Osteoblast (primary cell): ENCODE measurements around the gene DKC1. TPM values are rescaled to one million over a fixed set of nuclear protein-coding genes. Genes with fewer than 3 reads are reported as not detected.

Experiments
- DNase-seq: peaks from one replicate; pipeline ENCODE4 v3.0.0; 2011; ENCODE audit warnings: low spot score, mixed read lengths; ENCODE audit not compliant: insufficient read length; ENCODE audit errors: missing footprints
- H2AFZ ChIP-seq: 2 replicates; pipeline ENCODE4 v1.6.0; 2011; ENCODE audit warnings: mild to moderate bottlenecking, low read length
- H3K27ac ChIP-seq: 2 replicates; pipeline ENCODE4 v1.5.1; 2011; ENCODE audit warnings: mild to moderate bottlenecking, low read depth, low read length, moderate library complexity
- H3K27me3 ChIP-seq: 2 replicates; pipeline ENCODE4 v1.6.0; 2012; ENCODE audit warnings: mild to moderate bottlenecking, control low read depth, inconsistent platforms, low read length, moderate library complexity; ENCODE audit not compliant: insufficient read depth
- H3K36me3 ChIP-seq: 2 replicates; pipeline ENCODE4 v1.5.1; 2011; ENCODE audit warnings: mild to moderate bottlenecking, low read length, control low read depth, moderate library complexity; ENCODE audit not compliant: insufficient read depth
- H3K4me1 ChIP-seq: 2 replicates; pipeline ENCODE4 v1.5.1; 2011; ENCODE audit warnings: mild to moderate bottlenecking, low read length, control low read depth, moderate library complexity; ENCODE audit not compliant: insufficient read depth
- H3K4me2 ChIP-seq: 2 replicates; pipeline ENCODE4 v1.6.0; 2011; ENCODE audit warnings: mild to moderate bottlenecking, low read length; ENCODE audit not compliant: insufficient read depth
- H3K4me3 ChIP-seq: fragments of 200-600 bp; sonication (generic); 3 replicates; pipeline ENCODE4 v1.5.1; 2012; ENCODE audit warnings: mild to moderate bottlenecking, low read length, inconsistent platforms; ENCODE audit not compliant: insufficient read depth
- H3K79me2 ChIP-seq: 2 replicates; pipeline ENCODE4 v1.6.0; 2012; ENCODE audit warnings: mild to moderate bottlenecking, low read length, control low read depth, inconsistent platforms; ENCODE audit not compliant: insufficient read depth
- H3K9me3 ChIP-seq: 2 replicates; pipeline ENCODE4 v1.5.1; 2011; ENCODE audit warnings: low read depth, low read length, control low read depth
- H4K20me1 ChIP-seq: 2 replicates; pipeline ENCODE4 v1.6.0; 2012; ENCODE audit warnings: mild to moderate bottlenecking, low read length, control low read depth; ENCODE audit not compliant: insufficient read depth
- total RNA-seq: library from RNA; depleted of rRNA; stranded (reverse); fragments of >200 nt; gene quantifications from 2 replicates; pipeline ENCODE4 v1.2.3, GENCODE V29; 2012
- TF ChIP-seq, protein P1 (sequence below): IDR thresholded peaks from 2 replicates; pipeline ENCODE4 v1.5.1; 2011; ENCODE audit warnings: mild to moderate bottlenecking, low read depth, low read length, moderate library complexity; ENCODE audit errors: extremely low read depth

Gene DKC1
- total RNA-seq, result 30.8 and 31.8 TPM in 2 replicates

DNA sequence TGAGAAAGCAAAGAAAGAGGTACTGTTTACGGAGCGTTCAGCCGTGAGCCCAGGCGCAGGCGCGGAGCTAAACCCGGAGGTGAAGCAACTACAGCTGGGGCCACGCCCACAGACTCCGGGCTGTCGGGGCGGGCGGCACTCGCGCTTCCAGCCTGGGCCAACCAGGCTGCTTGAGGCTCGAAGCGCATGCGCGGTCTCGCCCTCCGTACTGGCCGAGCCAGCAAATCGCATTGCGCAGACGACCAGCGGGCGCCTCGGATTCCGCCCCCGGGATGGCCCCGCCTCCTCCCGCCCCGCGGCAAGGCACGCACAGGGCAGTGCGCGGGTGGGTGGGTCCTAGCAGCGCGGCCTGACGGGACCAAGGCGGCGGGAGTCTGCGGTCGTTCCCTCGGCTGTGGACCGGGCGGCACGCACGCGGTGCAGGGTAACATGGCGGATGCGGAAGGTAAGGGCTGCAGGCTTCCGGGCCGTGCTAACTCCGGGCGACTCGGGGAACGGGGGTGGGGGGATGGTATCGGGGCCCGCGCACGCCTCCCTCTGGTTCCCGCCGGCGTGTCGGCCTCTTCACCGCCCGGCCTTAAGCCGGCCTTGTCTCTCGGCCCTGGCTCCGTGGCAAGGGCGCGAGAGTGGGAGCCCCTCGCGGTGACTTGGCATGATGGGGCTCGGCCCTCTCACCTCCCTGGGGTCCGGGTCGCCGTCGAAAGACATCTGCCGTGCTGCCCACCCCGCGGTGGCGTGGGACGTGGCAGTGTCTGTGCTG, at the start of gene DKC1:
DKC1 (plus strand) TSS at position 328 of the 760 bp plus-strand sequence; CDS start at position 430, 102 bp downstream.
- TF ChIP-seq, protein P1, sequence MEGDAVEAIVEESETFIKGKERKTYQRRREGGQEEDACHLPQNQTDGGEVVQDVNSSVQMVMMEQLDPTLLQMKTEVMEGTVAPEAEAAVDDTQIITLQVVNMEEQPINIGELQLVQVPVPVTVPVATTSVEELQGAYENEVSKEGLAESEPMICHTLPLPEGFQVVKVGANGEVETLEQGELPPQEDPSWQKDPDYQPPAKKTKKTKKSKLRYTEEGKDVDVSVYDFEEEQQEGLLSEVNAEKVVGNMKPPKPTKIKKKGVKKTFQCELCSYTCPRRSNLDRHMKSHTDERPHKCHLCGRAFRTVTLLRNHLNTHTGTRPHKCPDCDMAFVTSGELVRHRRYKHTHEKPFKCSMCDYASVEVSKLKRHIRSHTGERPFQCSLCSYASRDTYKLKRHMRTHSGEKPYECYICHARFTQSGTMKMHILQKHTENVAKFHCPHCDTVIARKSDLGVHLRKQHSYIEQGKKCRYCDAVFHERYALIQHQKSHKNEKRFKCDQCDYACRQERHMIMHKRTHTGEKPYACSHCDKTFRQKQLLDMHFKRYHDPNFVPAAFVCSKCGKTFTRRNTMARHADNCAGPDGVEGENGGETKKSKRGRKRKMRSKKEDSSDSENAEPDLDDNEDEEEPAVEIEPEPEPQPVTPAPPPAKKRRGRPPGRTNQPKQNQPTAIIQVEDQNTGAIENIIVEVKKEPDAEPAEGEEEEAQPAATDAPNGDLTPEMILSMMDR, result no peak
- Histone ChIP-seq H3K9me3 (no peaks in the 10 kb centered on the region), H3K36me3 (peaks cover 18% of the 10 kb centered on the region), H3K4me2 (peak within 1 kb of the TSS; percentile 92), H3K27ac (peak within 1 kb of the TSS; percentile 76), H3K79me2 (peaks cover 26% of the 10 kb centered on the region), H3K4me3 (peak within 1 kb of the TSS; percentile 77), H4K20me1 (peaks cover 3% of the 10 kb centered on the region), H2AFZ (peak within 1 kb of the TSS; percentile 92), H3K27me3 (no peaks in the 10 kb centered on the region), H3K4me1 (peaks cover 6% of the 10 kb centered on the region)
- peak; percentile 95 for DNase-seq

DNA sequence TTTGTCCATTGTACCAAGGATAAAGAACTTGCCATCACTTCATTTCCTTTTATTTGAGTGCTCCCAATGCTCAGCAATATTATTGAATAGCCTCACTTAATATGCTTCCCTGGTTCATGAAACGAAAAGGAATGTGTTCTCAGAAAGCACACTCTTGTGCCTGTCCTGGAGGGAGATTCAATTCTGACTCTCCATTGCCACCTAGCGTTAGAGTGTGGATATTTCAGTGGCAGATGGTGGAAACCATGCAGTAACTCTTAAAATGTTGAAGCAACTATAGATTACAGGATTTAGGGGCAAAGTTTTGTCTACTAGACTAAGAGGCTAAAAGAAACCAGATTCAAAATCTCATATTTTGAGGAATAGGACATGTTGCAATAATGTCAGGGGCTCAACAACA, 47.7 kb upstream of the DKC1 start:
- DNase-seq, result peak; percentile 74
- Histone ChIP-seq H3K4me2 (no peak overlapping the region), H3K4me3 (no peak overlapping the region), H3K9me3 (no peaks in the 10 kb centered on the region), H4K20me1 (no peaks in the 10 kb centered on the region), H3K36me3 (no peaks in the 10 kb centered on the region), H3K4me1 (peaks cover 31% of the 10 kb centered on the region), H3K79me2 (no peaks in the 10 kb centered on the region), H3K27ac (no peak overlapping the region), H2AFZ (no peak overlapping the region), H3K27me3 (no peaks in the 10 kb centered on the region)
- TF ChIP-seq, protein P1, result peak; percentile 82

DNA sequence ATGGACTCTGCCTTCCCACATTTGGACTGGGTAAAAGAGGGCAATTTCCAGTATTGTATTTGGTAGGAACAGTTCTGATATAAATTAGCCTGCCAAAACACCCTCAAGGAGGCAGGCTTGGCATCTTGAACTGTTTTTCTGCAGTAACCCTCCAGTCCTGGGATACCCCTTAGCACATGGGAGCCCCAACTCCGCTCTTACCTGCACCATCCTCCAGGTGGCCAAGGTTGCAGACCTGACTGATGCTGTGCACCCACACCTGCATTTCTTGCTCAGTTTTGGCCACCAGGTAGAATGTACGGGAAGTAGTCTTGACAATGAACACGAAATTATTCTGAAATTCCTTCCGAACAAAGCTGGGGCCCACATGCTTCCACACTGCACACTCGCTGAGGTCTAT, 46.8 kb upstream of the DKC1 start:
- H3K4me3 ChIP-seq, result no peak overlapping the region
- H3K4me1 ChIP-seq, result peaks cover 31% of the 10 kb centered on the region
- no peak overlapping the region for H2AFZ ChIP-seq
- H3K36me3 ChIP-seq, result no peaks in the 10 kb centered on the region
- no peaks in the 10 kb centered on the region for H3K27me3 ChIP-seq
- no peaks in the 10 kb centered on the region for H3K9me3 ChIP-seq
- no peaks in the 10 kb centered on the region for H4K20me1 ChIP-seq
- H3K79me2 ChIP-seq, result no peaks in the 10 kb centered on the region
- no peak for DNase-seq
- TF ChIP-seq, protein P1, result no peak
- no peak overlapping the region for H3K4me2 ChIP-seq
- H3K27ac ChIP-seq, result no peak overlapping the region

DNA sequence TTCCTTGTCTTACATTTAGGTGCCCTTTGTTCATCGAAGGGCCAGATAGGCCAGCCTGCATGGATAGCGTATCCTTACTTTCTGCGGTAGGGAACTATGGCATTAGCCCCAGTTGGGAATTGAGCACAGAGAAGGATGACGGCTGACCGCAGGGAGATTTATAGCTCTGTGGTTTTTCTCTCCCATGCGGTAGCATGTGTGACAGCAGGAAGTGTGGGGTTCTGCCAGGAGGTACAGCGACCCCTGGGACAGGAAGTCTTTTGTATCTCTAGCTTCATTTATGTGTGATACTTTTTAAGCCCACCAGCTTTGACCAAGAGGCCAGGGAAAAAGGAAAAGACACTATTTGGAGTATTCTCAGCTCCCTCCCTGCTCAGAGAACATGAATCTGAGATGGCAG, 44.8 kb upstream of the DKC1 start:
- Histone ChIP-seq H2AFZ (no peak overlapping the region), H3K4me1 (peaks cover 26% of the 10 kb centered on the region), H3K36me3 (no peaks in the 10 kb centered on the region), H3K27ac (no peak overlapping the region), H3K27me3 (no peaks in the 10 kb centered on the region), H3K4me3 (no peak overlapping the region), H3K4me2 (no peak overlapping the region), H3K9me3 (peaks cover 2% of the 10 kb centered on the region), H4K20me1 (no peaks in the 10 kb centered on the region), H3K79me2 (no peaks in the 10 kb centered on the region)
- peak; percentile 81 for DNase-seq
- TF ChIP-seq, protein P1, result peak; percentile 12
